Neural progenitor cell (in vitro differentiated cells): ENCODE data around the gene SIRT6. TPM values are rescaled to one million over a fixed set of nuclear protein-coding genes. Genes with fewer than 3 reads are reported as not detected.
"Not testable (repeated sequence)": the region's sequence is repeated elsewhere in the genome, so short reads cannot be mapped to it uniquely, and the experiment has no call there.

ENCODE experiments used
- DNase-seq: peaks from one replicate; pipeline ENCODE4 v3.0.0-alpha.2; 2016; ENCODE audit warnings: low spot score
- H2AFZ ChIP-seq: fragments of 200-600 bp; sonication (generic); replicated peaks from 2 replicates; pipeline ENCODE4 v1.6.1; 2016; ENCODE audit warnings: antibody characterized with exemption
- H3F3A ChIP-seq: fragments of 200-600 bp; sonication (generic); 2 replicates; pipeline ENCODE4 v1.6.1; 2016; ENCODE audit warnings: antibody characterized with exemption, low read depth
- H3K27ac ChIP-seq: fragments of 200-600 bp; sonication (generic); 2 replicates; pipeline ENCODE4 v1.5.1; 2016; ENCODE audit warnings: mild to moderate bottlenecking
- H3K27me3 ChIP-seq: fragments of 200-600 bp; sonication (generic); 2 replicates; pipeline ENCODE4 v1.6.1; 2016; ENCODE audit warnings: mild to moderate bottlenecking, moderate library complexity
- H3K36me3 ChIP-seq: fragments of 200-600 bp; sonication (generic); 2 replicates; pipeline ENCODE4 v1.5.1; 2016
- H3K4me1 ChIP-seq: fragments of 200-600 bp; sonication (generic); 2 replicates; pipeline ENCODE4 v1.6.1; 2016; ENCODE audit warnings: mixed run types
- H3K4me2 ChIP-seq: fragments of 200-600 bp; sonication (generic); 2 replicates; pipeline ENCODE4 v1.6.1; 2016
- H3K4me3 ChIP-seq: fragments of 200-600 bp; sonication (generic); 2 replicates; pipeline ENCODE4 v1.5.1; 2016
- H3K79me2 ChIP-seq: fragments of 200-600 bp; sonication (generic); 2 replicates; pipeline ENCODE4 v1.6.1; 2016; ENCODE audit warnings: low read depth
- H3K9ac ChIP-seq: fragments of 200-600 bp; sonication (generic); 2 replicates; pipeline ENCODE4 v1.6.1; 2016
- H3K9me3 ChIP-seq: fragments of 200-600 bp; sonication (generic); 2 replicates; pipeline ENCODE4 v1.5.1; 2016; ENCODE audit warnings: low read depth
- H4K20me1 ChIP-seq: fragments of 200-600 bp; sonication (generic); 2 replicates; pipeline ENCODE4 v1.6.1; 2016; ENCODE audit warnings: low read depth
- H3K27ac Mint-ChIP-seq: 3 replicates; pipeline ENCODE4 v1.8.0; 2021; ENCODE audit warnings: mixed read lengths
- H3K27me3 Mint-ChIP-seq: 2 replicates; pipeline ENCODE4 v1.8.0; 2022; ENCODE audit warnings: low read depth, mild to moderate bottlenecking, inconsistent platforms, moderate library complexity, mixed read lengths; ENCODE audit not compliant: insufficient read depth
- H3K36me3 Mint-ChIP-seq: 3 replicates; pipeline ENCODE4 v1.8.0; 2021; ENCODE audit warnings: mixed read lengths
- H3K4me1 Mint-ChIP-seq: 3 replicates; pipeline ENCODE4 v1.8.0; 2021; ENCODE audit warnings: mixed read lengths
- H3K4me3 Mint-ChIP-seq: 3 replicates; pipeline ENCODE4 v1.8.0; 2021; ENCODE audit warnings: mild to moderate bottlenecking, moderate library complexity, mixed read lengths
- H3K9me3 Mint-ChIP-seq: 3 replicates; pipeline ENCODE4 v1.8.0; 2020; ENCODE audit warnings: mixed read lengths
- CTCF ChIP-seq: fragments of 200-600 bp; sonication (generic); IDR thresholded peaks from 2 replicates; pipeline ENCODE4 v1.5.1; 2017; ENCODE audit warnings: antibody characterized with exemption, mild to moderate bottlenecking
- EZH2 ChIP-seq: fragments of 200-600 bp; sonication (generic); IDR thresholded peaks from 2 replicates; pipeline ENCODE4 v1.6.1; 2017; ENCODE audit warnings: antibody characterized with exemption, mild to moderate bottlenecking, moderate library complexity
- EZH2phosphoT487 ChIP-seq: fragments of 200-600 bp; sonication (generic); IDR thresholded peaks from 2 replicates; pipeline ENCODE4 v1.6.1; 2017; ENCODE audit warnings: antibody characterized with exemption
- total RNA-seq: library from RNA; depleted of rRNA; stranded (reverse); fragments of >200 nt; gene quantifications from 2 replicates; pipeline ENCODE4 v1.2.3, GENCODE V29; 2015; ENCODE audit warnings: low replicate concordance

The SIRT6 gene
- total RNA-seq, 1 donor from 2014 or later = 20.1 TPM

- Mint-ChIP-seq H3K4me1 (peaks cover 4% of the 10 kb centered on the region), H3K36me3 (no peaks in the 10 kb centered on the region), H3K27me3 (peaks cover 10% of the 10 kb centered on the region), H3K4me3 (no peak overlapping the region), H3K9me3 (no peaks in the 10 kb centered on the region), H3K27ac (no peak overlapping the region)
- H3F3A ChIP-seq = peaks cover 5% of the 10 kb centered on the region
- no peaks in the 10 kb centered on the region for H4K20me1 ChIP-seq
- H3K4me1 ChIP-seq = no peaks in the 10 kb centered on the region
- no peak overlapping the region for H2AFZ ChIP-seq
- peak; percentile 54 for DNase-seq
- no peak overlapping the region for H3K9ac ChIP-seq
- no peak overlapping the region for H3K27ac ChIP-seq
- no peaks in the 10 kb centered on the region for H3K79me2 ChIP-seq
- peaks cover 4% of the 10 kb centered on the region for H3K27me3 ChIP-seq
- no peaks in the 10 kb centered on the region for H3K9me3 ChIP-seq
- H3K4me2 ChIP-seq = no peak overlapping the region
- TF ChIP-seq EZH2phosphoT487 = no peak
- TF ChIP-seq CTCF = peak; percentile 71
- TF ChIP-seq EZH2 = no peak
- H3K4me3 ChIP-seq = no peak overlapping the region
- no peaks in the 10 kb centered on the region for H3K36me3 ChIP-seq
Measured at GRCh38 chr19:4139614-4140236, 42.6 kb downstream of the SIRT6 start.

- TF ChIP-seq EZH2 (no peak), EZH2phosphoT487 (no peak), CTCF (no peak)
- Histone ChIP-seq H4K20me1 (no peaks in the 10 kb centered on the region), H3K36me3 (no peaks in the 10 kb centered on the region), H3K79me2 (no peaks in the 10 kb centered on the region), H3K4me1 (no peaks in the 10 kb centered on the region), H3K27me3 (no peaks in the 10 kb centered on the region), H3K4me2 (no peak overlapping the region), H2AFZ (no peak overlapping the region), H3K9ac (no peak overlapping the region), H3F3A (peaks cover 5% of the 10 kb centered on the region), H3K27ac (no peak overlapping the region), H3K4me3 (no peak overlapping the region), H3K9me3 (no peaks in the 10 kb centered on the region)
- H3K4me1 Mint-ChIP-seq = peaks cover 4% of the 10 kb centered on the region
- peak overlapping the region; percentile 51 for H3K27ac Mint-ChIP-seq
- no peaks in the 10 kb centered on the region for H3K9me3 Mint-ChIP-seq
- H3K4me3 Mint-ChIP-seq = no peak overlapping the region
- no peak for DNase-seq
- H3K36me3 Mint-ChIP-seq = no peaks in the 10 kb centered on the region
- H3K27me3 Mint-ChIP-seq = peaks cover 10% of the 10 kb centered on the region
Measured at GRCh38 chr19:4138445-4138844, 43.9 kb downstream of the SIRT6 start.

GRCh38 chr19:4136680-4137088 is 45.7 kb downstream of the SIRT6 start:
- no peaks in the 10 kb centered on the region for H3K36me3 ChIP-seq
- Mint-ChIP-seq H3K36me3 (no peaks in the 10 kb centered on the region), H3K4me1 (peaks cover 4% of the 10 kb centered on the region), H3K9me3 (no peaks in the 10 kb centered on the region), H3K27me3 (peaks cover 10% of the 10 kb centered on the region), H3K4me3 (no peak overlapping the region), H3K27ac (no peak overlapping the region)
- TF ChIP-seq CTCF (no peak), EZH2 (no peak), EZH2phosphoT487 (no peak)
- no peaks in the 10 kb centered on the region for H3K9me3 ChIP-seq
- no peak overlapping the region for H2AFZ ChIP-seq
- DNase-seq = no peak
- H3K27ac ChIP-seq = no peak overlapping the region
- no peaks in the 10 kb centered on the region for H3K4me1 ChIP-seq
- no peaks in the 10 kb centered on the region for H3K79me2 ChIP-seq
- peaks cover 5% of the 10 kb centered on the region for H3F3A ChIP-seq
- no peak overlapping the region for H3K9ac ChIP-seq
- no peak overlapping the region for H3K4me3 ChIP-seq
- no peaks in the 10 kb centered on the region for H3K27me3 ChIP-seq
- no peaks in the 10 kb centered on the region for H4K20me1 ChIP-seq
- no peak overlapping the region for H3K4me2 ChIP-seq

GRCh38 chr19:4135386-4135785 is 47.0 kb downstream of the SIRT6 start:
- H3K27ac ChIP-seq, H3F3A ChIP-seq, H3K9me3 ChIP-seq, H4K20me1 ChIP-seq, H3K9me3 Mint-ChIP-seq, H3K4me3 ChIP-seq, H3K79me2 ChIP-seq, H2AFZ ChIP-seq, DNase-seq, H3K4me2 ChIP-seq, H3K9ac ChIP-seq, H3K27ac Mint-ChIP-seq, H3K4me1 ChIP-seq, H3K27me3 ChIP-seq, H3K36me3 ChIP-seq, H3K4me1 Mint-ChIP-seq, H3K36me3 Mint-ChIP-seq, H3K4me3 Mint-ChIP-seq: not testable (repeated sequence)
- peaks cover 10% of the 10 kb centered on the region for H3K27me3 Mint-ChIP-seq
